Heart left ventricle (tissue), 16 donors: ENCODE measurements around the gene SCN4A. TPM values are rescaled to one million over a fixed set of nuclear protein-coding genes. Genes with fewer than 3 reads are reported as not detected.

Source experiments
- ATAC-seq, 4 donors: fragments of 200-7000 bp; cut with Tn5 transposase; one replicate each; pipeline ENCODE4 v1.9.1; 2020 to 2022; ENCODE audit warnings: moderate library complexity in 4 of 4, mild to moderate bottlenecking in 3 of 4, moderate number of reproducible peaks in 1 of 4
- DNase-seq, 5 donors: peaks; one replicate each; pipeline ENCODE4 v3.0.0-alpha.2; 2020
- H3K27ac ChIP-seq, 12 donors: fragments of 200-600 bp; sonication (generic) in 4 of 12; one replicate each; pipeline versions ENCODE4 v1.5.0 to v1.8.0; 2016 to 2022; ENCODE audit warnings: mild to moderate bottlenecking in 2 of 12
- H3K27me3 ChIP-seq, 9 donors: fragments of 200-600 bp; sonication (generic) in 2 of 9; one replicate each; pipeline versions ENCODE4 v1.5.1 to v1.8.0; 2016 to 2022; ENCODE audit warnings: mild to moderate bottlenecking in 3 of 9
- H3K36me3 ChIP-seq, 9 donors: fragments of 200-600 bp; sonication (generic) in 2 of 9; one replicate each; pipeline versions ENCODE4 v1.5.0 to v1.8.0; 2018 to 2022; ENCODE audit warnings: mild to moderate bottlenecking in 2 of 9
- H3K4me1 ChIP-seq, 12 donors: fragments of 200-600 bp; sonication (generic) in 4 of 12; one replicate each; pipeline versions ENCODE4 v1.5.0 to v1.8.0; 2016 to 2022; ENCODE audit warnings: mild to moderate bottlenecking in 3 of 12
- H3K4me3 ChIP-seq, 12 donors: fragments of 200-600 bp; sonication (generic) in 4 of 12; one replicate each; pipeline versions ENCODE4 v1.5.0 to v1.8.0; 2017 to 2022; ENCODE audit warnings: mild to moderate bottlenecking in 9 of 12, moderate library complexity in 4 of 12
- H3K9me3 ChIP-seq, 12 donors: fragments of 200-600 bp; sonication (generic) in 4 of 12; one replicate each; pipeline versions ENCODE4 v1.5.0 to v1.8.0; 2016 to 2022; ENCODE audit warnings: mild to moderate bottlenecking in 1 of 12
- CTCF ChIP-seq, 12 donors: fragments of 200-600 bp; sonication (generic) in 4 of 12; IDR thresholded peaks; one replicate each; pipeline versions ENCODE4 v1.5.0 to v1.8.0; 2018 to 2022; ENCODE audit warnings: antibody characterized with exemption in 12 of 12, mild to moderate bottlenecking in 5 of 12
- POLR2A ChIP-seq, 2 donors: fragments of 450-650 bp; IDR thresholded peaks; one replicate each; pipeline ENCODE4 v1.6.1; 2017; ENCODE audit warnings: antibody characterized with exemption in 2 of 2, mild to moderate bottlenecking in 2 of 2, moderate library complexity in 2 of 2
- WGBS, 4 donors: extraction: QIAGEN DNeasy Blood & Tissue Kit in 2 of 4; methylation state at CpG; one replicate each; pipeline versions ENCODE4 v1.1.5 to v1.1.7; 2013 to 2018; 5-methylcytosine and 5-hydroxymethylcytosine counted together
- intact Hi-C, 10 donors: fragments of 100-400 bp; cut with DNase I; formaldehyde crosslinking; loops; one replicate each; pipeline versions ENCODE4 v1.11.1 to v1.14.2; 2022
- polyA plus RNA-seq, 2 donors: library from polyadenylated mRNA; stranded (reverse); fragments of 200-250 nt; gene quantifications; one replicate each; pipeline ENCODE4 v1.2.3, GENCODE V29; 2013
- total RNA-seq, 9 donors: library from RNA; depleted of rRNA in 2 of 9; stranded (reverse); fragments of >200 nt in 2 of 9; fragmentation: NEBNext Ultra II Directional in 3 of 9; extraction: Animal tissue kit (Norgen Biotek cat#: 25700) in 3 of 9; gene quantifications; one replicate each; pipeline versions ENCODE4 v1.1.0 to v1.2.4, GENCODE V29; 2016 to 2023
- donor health status: ischemic (EF 13 %, LVEDD 7.1; RV severe dilation, severe dysfunction).
- donor health status: healthy with polysubstance abuse.
- donor health status: DM: no; HTN: yes; CAD: no.
- donor health status: DM: no; HTN: no; CAD: no.
- donor health status: ischemic (EF 25% LVEDD 6.9; RV normal size, moderate dysfunction).
- donor health status: ischemic (EF 25% LVEDD 5.7; RV mildly dilated, moderate dysfunction).
- donor health status: healthy.
- donor health status: DM: yes; HTN: yes; CAD: no.
- donor health status: ischemic (EF 35%, LVEDD 5.7; RV mildly dilated, moderate dysfunction).
- donor health status: nonischemic (EF 11% LVEDD 7.7; RV severe dilation, severe dysfunction).
- donor health status: DM: yes; HTN: yes; CAD: no.
- donor health status: PGD.
- donor health status: ischemic (EF 29% LVEDD 5.4; RV normal size, mild dysfunction).
- donor health status: nonischemic (EF 23%, LVEDD 6.1; RV moderate dilation, normal function).

Gene SCN4A
- total and polyA plus RNA-seq, 11 donors, result 0.33 to 2.1 (median 0.67) TPM

GRCh38 chr17:63943745-63944144 is 29.0 kb downstream of the SCN4A start:
- intact Hi-C loops, result no loop called here
- 73 to 93% (median 83%) methylated on average over 9 of the region's 9 CpGs for WGBS, 4 donors
- ATAC-seq, result no peak

GRCh38 chr17:63942309-63942985 is 30.3 kb downstream of the SCN4A start:
- intact Hi-C loops, result no loop called here
- TF ChIP-seq CTCF (IDR thresholded peaks at IDR 0.05), result no peak
- no peak for TF ChIP-seq POLR2A (IDR thresholded peaks at IDR 0.05)
- Histone ChIP-seq H3K9me3 (no peaks in the 10 kb centered on the region), H3K36me3 (no peaks in the 10 kb centered on the region), H3K4me1 (peaks cover 0 to 15% (median 0%) of the 10 kb centered on the region in 12 donors), H3K27ac (no peak overlapping the region), H3K4me3 (no peak overlapping the region), H3K27me3 (no peaks in the 10 kb centered on the region)
- ATAC-seq (no peak), DNase-seq (no peak)
- 91 to 97% (median 96%) methylated on average over 15 to 21 of the region's 21 CpGs for WGBS, 4 donors

More at GRCh38 chr17:63943745-63944144, 29.0 kb downstream of the SCN4A start:
- no peak for DNase-seq
- Histone ChIP-seq H3K9me3 (no peaks in the 10 kb centered on the region), H3K4me1 (peaks cover 0 to 15% (median 0%) of the 10 kb centered on the region in 12 donors), H3K36me3 (no peaks in the 10 kb centered on the region), H3K4me3 (no peak overlapping the region), H3K27ac (no peak overlapping the region), H3K27me3 (no peaks in the 10 kb centered on the region)
- TF ChIP-seq CTCF (IDR thresholded peaks at IDR 0.05) (no peak), POLR2A (IDR thresholded peaks at IDR 0.05) (no peak)

- Histone ChIP-seq H3K27me3 (no peaks in the 10 kb centered on the region), H3K4me1 (peaks cover 0 to 11% (median 0%) of the 10 kb centered on the region in 12 donors), H3K27ac (no peak overlapping the region), H3K9me3 (no peaks in the 10 kb centered on the region), H3K4me3 (no peak overlapping the region), H3K36me3 (no peaks in the 10 kb centered on the region)
- DNase-seq (no peak), ATAC-seq (no peak)
- TF ChIP-seq POLR2A (IDR thresholded peaks at IDR 0.05), result no peak
- no peak for TF ChIP-seq CTCF (IDR thresholded peaks at IDR 0.05)
- intact Hi-C loops, result no loop called here
- WGBS, 4 donors, result 92 to 94% (median 94%) methylated on average over 21 to 23 of the region's 23 CpGs
Observed at GRCh38 chr17:63941751-63942150, 31.0 kb downstream of the SCN4A start.

GRCh38 chr17:63941162-63941561 is 31.6 kb downstream of the SCN4A start:
- Histone ChIP-seq H3K27me3 (no peaks in the 10 kb centered on the region), H3K4me3 (no peak overlapping the region), H3K27ac (no peak overlapping the region), H3K9me3 (no peaks in the 10 kb centered on the region), H3K36me3 (no peaks in the 10 kb centered on the region), H3K4me1 (peaks cover 0 to 5% (median 0%) of the 10 kb centered on the region in 12 donors)
- ATAC-seq (no peak), DNase-seq (no peak)
- 94 to 98% (median 95%) methylated on average over 11 to 12 of the region's 12 CpGs for WGBS, 4 donors
- no peak for TF ChIP-seq CTCF (IDR thresholded peaks at IDR 0.05)
- intact Hi-C loops, result no loop called here
